Tibial nerve (tissue), 4 donors: ENCODE results near the gene HBE1. TPM values are rescaled to one million over a fixed set of nuclear protein-coding genes. Genes with fewer than 3 reads are reported as not detected.

Source experiments
- DNase-seq, 2 donors: peaks; one replicate each; pipeline ENCODE4 v3.0.0-alpha.2; 2019; ENCODE audit warnings: low spot score in 2 of 2
- H3K27ac ChIP-seq, 4 donors: fragments of 200-600 bp; sonication (generic) in 3 of 4; one replicate each; pipeline ENCODE4 v1.5.1; 2017 to 2019; ENCODE audit warnings: mild to moderate bottlenecking in 1 of 4
- H3K27me3 ChIP-seq, 2 donors: fragments of 200-600 bp; sonication (generic) in 1 of 2; one replicate each; pipeline versions ENCODE4 v1.5.1 to v1.6.0; 2017 to 2019
- H3K36me3 ChIP-seq, 3 donors: fragments of 200-600 bp; sonication (generic); one replicate each; pipeline ENCODE4 v1.5.1; 2018 to 2019
- H3K4me1 ChIP-seq, 4 donors: fragments of 200-600 bp; sonication (generic) in 3 of 4; one replicate each; pipeline ENCODE4 v1.5.1; 2017 to 2019
- H3K4me3 ChIP-seq, 4 donors: fragments of 200-600 bp; sonication (generic) in 3 of 4; one replicate each; pipeline ENCODE4 v1.5.1; 2017 to 2019; ENCODE audit warnings: mild to moderate bottlenecking in 1 of 4, moderate library complexity in 1 of 4
- H3K9me3 ChIP-seq, 4 donors: fragments of 200-600 bp; sonication (generic) in 3 of 4; one replicate each; pipeline ENCODE4 v1.5.1; 2017 to 2019
- EP300 ChIP-seq, 2 donors: sonication (generic); formaldehyde crosslinking; IDR thresholded peaks; one replicate each; pipeline ENCODE4 v1.6.1; 2017; ENCODE audit warnings: antibody characterized with exemption in 2 of 2, mild to moderate bottlenecking in 1 of 2
- POLR2A ChIP-seq, 2 donors: fragments of 450-650 bp; IDR thresholded peaks; one replicate each; pipeline ENCODE4 v1.6.1; 2017; ENCODE audit warnings: antibody characterized with exemption in 2 of 2, mild to moderate bottlenecking in 2 of 2, moderate library complexity in 2 of 2
- WGBS, 2 donors: methylation state at CpG; one replicate each; pipeline ENCODE4 v1.1.5; 2018; 5-methylcytosine and 5-hydroxymethylcytosine counted together
- total RNA-seq, 4 donors: library from RNA; depleted of rRNA; stranded (reverse); fragments of >200 nt; gene quantifications; one replicate each; pipeline ENCODE4 v1.1.0, GENCODE V29; 2016
- TF ChIP-seq, protein P1 (sequence below), 5 experiments: fragments of 200-600 bp in 3 of 5; fragments of 450-650 bp in 2 of 5; sonication (generic) in 3 of 5; IDR thresholded peaks; one replicate each; pipeline ENCODE4 v1.5.1; 2016 to 2019; ENCODE audit warnings: antibody characterized with exemption in 5 of 5, mild to moderate bottlenecking in 3 of 5, moderate library complexity in 2 of 5

HBE1 gene
- total RNA-seq, 4 donors from 2014 or later, result not detected

DNA sequence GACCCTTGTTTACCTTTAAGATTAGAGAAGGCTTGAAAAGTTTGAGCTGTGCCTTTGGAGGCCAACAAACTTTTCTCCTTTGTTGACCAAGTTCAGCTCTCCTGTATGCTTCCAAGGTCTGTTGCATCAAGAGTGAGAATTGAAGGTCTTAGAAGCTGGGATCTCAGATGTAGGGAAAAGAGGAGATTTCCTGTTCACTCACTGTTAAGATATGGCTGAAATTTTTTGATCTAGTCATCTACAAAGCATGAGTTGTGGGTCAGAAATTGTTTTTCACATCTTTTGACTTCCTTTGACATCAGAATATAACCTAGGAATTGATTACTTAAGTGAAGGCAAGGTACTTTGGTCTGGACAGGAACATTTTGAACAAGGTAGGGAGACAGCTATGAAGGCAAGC, 20.0 kb upstream of the HBE1 start:
- H3K27ac ChIP-seq, result no peak overlapping the region
- H3K4me1 ChIP-seq, result no peaks in the 10 kb centered on the region
- TF ChIP-seq, protein P1, sequence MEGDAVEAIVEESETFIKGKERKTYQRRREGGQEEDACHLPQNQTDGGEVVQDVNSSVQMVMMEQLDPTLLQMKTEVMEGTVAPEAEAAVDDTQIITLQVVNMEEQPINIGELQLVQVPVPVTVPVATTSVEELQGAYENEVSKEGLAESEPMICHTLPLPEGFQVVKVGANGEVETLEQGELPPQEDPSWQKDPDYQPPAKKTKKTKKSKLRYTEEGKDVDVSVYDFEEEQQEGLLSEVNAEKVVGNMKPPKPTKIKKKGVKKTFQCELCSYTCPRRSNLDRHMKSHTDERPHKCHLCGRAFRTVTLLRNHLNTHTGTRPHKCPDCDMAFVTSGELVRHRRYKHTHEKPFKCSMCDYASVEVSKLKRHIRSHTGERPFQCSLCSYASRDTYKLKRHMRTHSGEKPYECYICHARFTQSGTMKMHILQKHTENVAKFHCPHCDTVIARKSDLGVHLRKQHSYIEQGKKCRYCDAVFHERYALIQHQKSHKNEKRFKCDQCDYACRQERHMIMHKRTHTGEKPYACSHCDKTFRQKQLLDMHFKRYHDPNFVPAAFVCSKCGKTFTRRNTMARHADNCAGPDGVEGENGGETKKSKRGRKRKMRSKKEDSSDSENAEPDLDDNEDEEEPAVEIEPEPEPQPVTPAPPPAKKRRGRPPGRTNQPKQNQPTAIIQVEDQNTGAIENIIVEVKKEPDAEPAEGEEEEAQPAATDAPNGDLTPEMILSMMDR (IDR thresholded peaks at IDR 0.05), result no peak
- TF ChIP-seq EP300 (IDR thresholded peaks at IDR 0.05) (no peak), POLR2A (IDR thresholded peaks at IDR 0.05) (no peak)
- no peak for DNase-seq
- H3K9me3 ChIP-seq, result no peaks in the 10 kb centered on the region
- no peaks in the 10 kb centered on the region for H3K36me3 ChIP-seq
- no peaks in the 10 kb centered on the region for H3K27me3 ChIP-seq
- H3K4me3 ChIP-seq, result no peak overlapping the region

DNA sequence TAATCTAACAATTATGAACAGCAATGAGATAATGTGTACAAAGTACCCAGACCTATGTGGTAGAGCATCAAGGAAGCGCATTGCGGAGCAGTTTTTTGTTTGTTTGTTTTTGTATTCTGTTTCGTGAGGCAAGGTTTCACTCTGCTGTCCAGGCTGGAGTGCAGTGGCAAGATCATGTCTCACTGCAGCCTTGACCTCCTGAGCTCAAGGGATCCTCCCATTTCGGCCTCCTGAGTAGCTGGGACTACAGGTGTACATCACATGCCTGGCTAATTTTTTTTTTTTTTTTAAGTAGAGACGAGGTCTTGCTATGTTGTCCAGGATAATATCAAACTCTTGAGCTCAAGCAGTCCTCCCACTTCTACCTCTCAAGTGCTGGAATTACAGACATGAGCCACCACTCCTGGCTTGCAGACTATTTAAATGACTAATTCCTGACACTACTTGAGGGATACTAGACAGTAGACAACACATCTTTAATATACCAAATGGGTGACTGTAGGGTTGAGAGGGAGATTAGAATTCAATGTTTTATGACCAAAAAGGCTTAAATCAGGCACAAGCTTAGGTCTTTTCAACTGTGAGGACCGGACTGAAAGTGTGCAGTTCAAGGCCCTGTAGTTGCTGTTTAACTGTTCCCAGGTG, 19.3 kb upstream of the HBE1 start:
- H3K36me3 ChIP-seq, result no peaks in the 10 kb centered on the region
- WGBS, 2 donors, result 83 to 88% methylated on average over 6 of the region's 6 CpGs
- no peaks in the 10 kb centered on the region for H3K4me1 ChIP-seq
- H3K4me3 ChIP-seq, result no peak overlapping the region
- no peak for DNase-seq
- no peaks in the 10 kb centered on the region for H3K9me3 ChIP-seq
- H3K27me3 ChIP-seq, result no peaks in the 10 kb centered on the region
- H3K27ac ChIP-seq, result no peak overlapping the region
- TF ChIP-seq POLR2A (IDR thresholded peaks at IDR 0.05) (no peak), EP300 (IDR thresholded peaks at IDR 0.05) (no peak)

DNA sequence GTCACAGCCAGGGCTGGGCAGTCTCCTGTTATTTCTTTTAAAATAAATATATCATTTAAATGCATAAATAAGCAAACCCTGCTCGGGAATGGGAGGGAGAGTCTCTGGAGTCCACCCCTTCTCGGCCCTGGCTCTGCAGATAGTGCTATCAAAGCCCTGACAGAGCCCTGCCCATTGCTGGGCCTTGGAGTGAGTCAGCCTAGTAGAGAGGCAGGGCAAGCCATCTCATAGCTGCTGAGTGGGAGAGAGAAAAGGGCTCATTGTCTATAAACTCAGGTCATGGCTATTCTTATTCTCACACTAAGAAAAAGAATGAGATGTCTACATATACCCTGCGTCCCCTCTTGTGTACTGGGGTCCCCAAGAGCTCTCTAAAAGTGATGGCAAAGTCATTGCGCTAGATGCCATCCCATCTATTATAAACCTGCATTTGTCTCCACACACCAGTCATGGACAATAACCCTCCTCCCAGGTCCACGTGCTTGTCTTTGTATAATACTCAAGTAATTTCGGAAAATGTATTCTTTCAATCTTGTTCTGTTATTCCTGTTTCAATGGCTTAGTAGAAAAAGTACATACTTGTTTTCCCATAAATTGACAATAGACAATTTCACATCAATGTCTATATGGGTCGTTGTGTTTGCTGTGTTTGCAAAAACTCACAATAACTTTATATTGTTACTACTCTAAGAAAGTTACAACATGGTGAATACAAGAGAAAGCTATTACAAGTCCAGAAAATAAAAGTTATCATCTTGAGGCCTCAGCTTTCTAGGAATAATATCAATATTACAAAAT, 18.6 kb upstream of the HBE1 start:
- DNase-seq, result no peak
- TF ChIP-seq, protein P1 (IDR thresholded peaks at IDR 0.05), result no peak
- TF ChIP-seq POLR2A (IDR thresholded peaks at IDR 0.05) (no peak), EP300 (IDR thresholded peaks at IDR 0.05) (no peak)
- Histone ChIP-seq H3K27ac (no peak overlapping the region), H3K36me3 (no peaks in the 10 kb centered on the region), H3K4me3 (no peak overlapping the region), H3K9me3 (no peaks in the 10 kb centered on the region), H3K27me3 (no peaks in the 10 kb centered on the region), H3K4me1 (no peaks in the 10 kb centered on the region)
- WGBS, 2 donors, result 54 to 67% methylated on average over 7 of the region's 7 CpGs

DNA sequence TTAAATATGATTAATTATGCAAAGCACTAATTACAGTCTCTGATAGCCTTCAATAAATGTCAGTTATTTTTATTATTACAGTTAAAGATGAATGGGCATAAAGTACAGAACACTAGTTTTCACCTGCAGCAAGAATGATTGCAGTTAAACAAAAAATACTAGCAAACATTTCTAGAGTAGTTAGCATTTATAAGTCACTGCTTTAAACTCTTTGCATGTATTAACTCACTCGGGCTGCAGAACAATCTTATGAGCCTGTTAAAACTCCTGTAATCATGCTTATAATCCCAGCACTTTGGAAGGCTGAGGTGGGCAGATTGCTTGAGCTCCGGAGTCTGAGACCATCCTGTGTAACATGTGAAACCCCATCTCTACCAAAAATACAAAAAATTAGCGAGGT, 17.2 kb upstream of the HBE1 start:
- no peaks in the 10 kb centered on the region for H3K4me1 ChIP-seq
- no peak overlapping the region for H3K27ac ChIP-seq
- no peak for DNase-seq
- H3K4me3 ChIP-seq, result no peak overlapping the region
- H3K36me3 ChIP-seq, result no peaks in the 10 kb centered on the region
- 77 to 80% methylated on average over 3 of the region's 3 CpGs for WGBS, 2 donors
- H3K9me3 ChIP-seq, result no peaks in the 10 kb centered on the region
- no peaks in the 10 kb centered on the region for H3K27me3 ChIP-seq
- TF ChIP-seq, protein P1 (IDR thresholded peaks at IDR 0.05), result no peak
- no peak for TF ChIP-seq EP300 (IDR thresholded peaks at IDR 0.05)
- TF ChIP-seq POLR2A (IDR thresholded peaks at IDR 0.05), result no peak

DNA sequence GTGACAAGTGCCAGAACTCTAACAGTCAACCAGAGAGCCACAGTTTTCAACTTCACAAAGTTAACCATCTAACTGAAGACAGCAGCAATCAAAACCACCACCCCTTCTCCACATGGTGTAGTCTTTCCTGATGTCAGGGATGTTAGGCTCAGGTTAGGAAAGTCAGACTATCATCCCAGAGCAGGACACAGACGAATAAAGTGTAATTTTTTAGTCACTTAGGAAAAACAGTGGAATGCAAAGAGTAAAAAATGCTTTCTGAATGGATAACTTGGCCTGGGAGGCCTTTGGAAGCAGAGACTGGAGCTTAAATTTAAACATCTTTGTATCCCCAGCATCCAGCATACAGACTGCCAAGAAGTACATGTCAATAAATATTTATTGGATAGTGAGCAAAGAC, 16.6 kb upstream of the HBE1 start:
- Histone ChIP-seq H3K27me3 (no peaks in the 10 kb centered on the region), H3K4me1 (no peaks in the 10 kb centered on the region), H3K36me3 (no peaks in the 10 kb centered on the region), H3K4me3 (no peak overlapping the region), H3K9me3 (no peaks in the 10 kb centered on the region), H3K27ac (no peak overlapping the region)
- 43 to 44% methylated on average over 1 of the region's 1 CpG for WGBS, 2 donors
- no peak for DNase-seq
- TF ChIP-seq POLR2A (IDR thresholded peaks at IDR 0.05) (no peak), EP300 (IDR thresholded peaks at IDR 0.05) (no peak)
- TF ChIP-seq, protein P1 (IDR thresholded peaks at IDR 0.05), result no peak
